ENCODE results near the gene ACBD6. TPM values are rescaled to one million over a fixed set of nuclear protein-coding genes. Genes with fewer than 3 reads are reported as not detected.

The ACBD6 gene
- total RNA-seq, 1 donor: 54.0 TPM

DNA sequence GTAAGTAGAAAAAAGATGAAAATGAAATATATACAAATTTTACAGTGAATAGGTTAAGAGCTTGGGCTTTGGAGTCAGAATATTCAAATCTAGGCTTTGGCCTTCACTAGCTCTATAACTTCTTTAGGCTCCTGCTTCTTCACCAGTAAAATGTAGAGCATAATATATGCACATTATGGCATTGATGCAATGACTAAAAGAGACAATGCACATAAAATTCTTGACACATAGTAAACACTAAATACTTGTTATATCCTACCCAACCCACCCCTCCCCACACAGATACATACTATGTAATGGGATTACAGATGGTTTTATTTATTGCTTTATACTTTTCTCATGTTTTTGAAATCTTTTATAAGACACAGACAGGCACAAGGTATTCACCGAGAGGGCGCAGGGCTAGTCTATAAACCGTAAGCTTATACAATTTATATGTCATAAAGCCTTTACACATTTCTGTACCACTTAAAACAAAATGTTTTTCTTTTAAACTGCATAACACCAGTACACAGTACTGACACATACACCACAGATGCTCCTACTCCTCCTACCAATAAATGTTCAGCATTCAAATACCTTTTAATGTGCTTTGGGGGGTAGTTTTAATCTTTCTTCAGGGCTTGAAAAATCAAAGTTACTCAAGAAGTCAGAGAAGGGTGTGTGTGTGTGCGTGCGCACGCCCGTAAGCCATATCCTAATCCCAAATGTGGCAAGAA is 109.8 kb downstream of the ACBD6 start:
- no peak overlapping the region for H3K4me3 ChIP-seq (ENCODE audit: low read depth, low read length)
- TF ChIP-seq, protein P1, sequence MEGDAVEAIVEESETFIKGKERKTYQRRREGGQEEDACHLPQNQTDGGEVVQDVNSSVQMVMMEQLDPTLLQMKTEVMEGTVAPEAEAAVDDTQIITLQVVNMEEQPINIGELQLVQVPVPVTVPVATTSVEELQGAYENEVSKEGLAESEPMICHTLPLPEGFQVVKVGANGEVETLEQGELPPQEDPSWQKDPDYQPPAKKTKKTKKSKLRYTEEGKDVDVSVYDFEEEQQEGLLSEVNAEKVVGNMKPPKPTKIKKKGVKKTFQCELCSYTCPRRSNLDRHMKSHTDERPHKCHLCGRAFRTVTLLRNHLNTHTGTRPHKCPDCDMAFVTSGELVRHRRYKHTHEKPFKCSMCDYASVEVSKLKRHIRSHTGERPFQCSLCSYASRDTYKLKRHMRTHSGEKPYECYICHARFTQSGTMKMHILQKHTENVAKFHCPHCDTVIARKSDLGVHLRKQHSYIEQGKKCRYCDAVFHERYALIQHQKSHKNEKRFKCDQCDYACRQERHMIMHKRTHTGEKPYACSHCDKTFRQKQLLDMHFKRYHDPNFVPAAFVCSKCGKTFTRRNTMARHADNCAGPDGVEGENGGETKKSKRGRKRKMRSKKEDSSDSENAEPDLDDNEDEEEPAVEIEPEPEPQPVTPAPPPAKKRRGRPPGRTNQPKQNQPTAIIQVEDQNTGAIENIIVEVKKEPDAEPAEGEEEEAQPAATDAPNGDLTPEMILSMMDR (IDR thresholded peaks at IDR 0.05; ENCODE audit: insufficient read depth, low read length): no peak
- DNase-seq (ENCODE audit: low read depth): no peak

GRCh38 chr1:180392020-180392419 is 110.4 kb downstream of the ACBD6 start:
- H3K4me3 ChIP-seq (ENCODE audit: low read depth, low read length): no peak overlapping the region
- DNase-seq (ENCODE audit: low read depth): no peak
- TF ChIP-seq, protein P1 (IDR thresholded peaks at IDR 0.05; ENCODE audit: insufficient read depth, low read length): no peak

- TF ChIP-seq, protein P1 (IDR thresholded peaks at IDR 0.05; ENCODE audit: insufficient read depth, low read length): no peak
- no peak overlapping the region for H3K4me3 ChIP-seq (ENCODE audit: low read depth, low read length)
- no peak for DNase-seq (ENCODE audit: low read depth)
Measured at GRCh38 chr1:180387413-180387812, 115.0 kb downstream of the ACBD6 start.

DNA sequence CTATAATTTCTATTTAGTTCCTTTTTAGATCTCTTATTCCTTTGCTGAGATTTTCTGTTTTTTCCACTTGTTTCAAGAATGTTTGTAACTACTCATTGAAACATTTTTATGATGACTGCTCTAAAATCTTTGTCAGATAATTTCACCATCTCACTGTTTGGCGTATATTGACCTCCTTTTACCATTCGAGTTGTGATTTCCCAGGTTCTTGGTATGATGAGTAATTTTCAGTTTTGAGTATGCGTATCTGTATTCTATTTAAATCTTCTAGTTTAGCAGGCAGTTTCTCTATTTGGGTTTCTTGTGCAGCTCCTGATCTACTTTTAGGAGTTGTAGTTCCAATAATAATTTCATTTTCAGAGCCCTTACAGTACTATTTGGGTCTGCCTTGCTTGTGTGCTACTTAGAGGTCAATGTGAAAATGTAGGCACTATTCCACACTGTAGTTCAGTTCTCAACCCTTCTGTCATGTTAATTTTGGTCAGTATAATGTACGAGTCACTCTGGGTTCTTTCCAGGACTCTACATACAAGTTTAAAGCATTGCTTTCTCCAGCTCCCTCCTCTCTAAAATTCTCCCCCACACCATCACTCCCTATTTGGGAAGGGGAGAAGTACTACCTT is 115.5 kb downstream of the ACBD6 start:
- DNase-seq (ENCODE audit: low read depth): peak; percentile 7
- no peak overlapping the region for H3K4me3 ChIP-seq (ENCODE audit: low read depth, low read length)
- TF ChIP-seq, protein P1 (IDR thresholded peaks at IDR 0.05; ENCODE audit: insufficient read depth, low read length): no peak

DNA sequence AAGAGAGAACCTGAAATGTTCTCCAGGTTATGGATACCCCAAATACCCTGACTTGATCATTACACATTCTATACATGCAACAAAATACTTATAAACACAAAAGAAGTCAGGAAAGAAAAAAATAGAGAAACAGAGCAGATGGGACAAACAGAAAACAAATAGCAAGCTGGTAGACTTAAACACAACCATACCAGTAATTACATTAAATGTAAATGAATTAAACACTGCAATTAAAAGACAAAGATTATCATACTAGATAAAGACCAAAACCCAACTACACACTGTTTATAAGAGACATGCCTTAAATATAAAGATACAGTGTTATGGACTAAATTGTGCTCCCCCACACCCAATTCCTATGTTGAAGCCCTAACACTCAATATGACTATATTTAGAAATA is 117.2 kb downstream of the ACBD6 start:
- no peak for DNase-seq (ENCODE audit: low read depth)
- TF ChIP-seq, protein P1 (IDR thresholded peaks at IDR 0.05; ENCODE audit: insufficient read depth, low read length): no peak
- no peak overlapping the region for H3K4me3 ChIP-seq (ENCODE audit: low read depth, low read length)

DNA sequence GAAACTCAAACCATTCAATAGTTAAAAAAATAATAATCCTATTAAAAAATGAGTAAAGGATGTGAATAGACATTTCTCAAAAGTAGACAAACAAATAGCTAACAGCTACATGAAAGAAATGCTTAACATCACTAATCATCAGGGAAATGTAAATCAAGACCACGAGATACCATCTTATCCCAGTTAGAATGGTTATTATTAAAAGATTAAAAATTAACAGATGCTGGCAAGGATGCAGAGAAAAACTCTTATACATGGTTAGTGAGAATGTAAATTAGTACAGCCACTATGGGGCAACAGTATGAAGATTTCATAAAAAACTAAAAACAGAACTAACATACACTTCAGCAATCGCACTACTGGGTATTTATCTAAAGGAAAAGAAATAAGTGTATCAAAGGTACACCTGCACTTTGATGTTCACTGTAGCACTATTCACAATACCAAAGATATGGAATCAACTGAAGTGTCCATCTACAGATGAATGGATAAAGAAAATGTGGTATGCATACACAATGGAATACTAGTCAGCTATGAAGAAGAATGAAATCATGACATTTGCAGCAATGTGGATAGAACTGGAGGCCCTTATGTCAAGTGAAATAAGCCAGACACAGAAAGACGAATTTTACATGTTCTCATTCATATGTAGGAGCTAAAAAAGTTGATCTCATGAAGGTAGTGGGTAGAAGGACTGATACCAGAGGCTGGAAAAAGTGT is 117.9 kb downstream of the ACBD6 start:
- DNase-seq (ENCODE audit: low read depth): no peak
- TF ChIP-seq, protein P1 (IDR thresholded peaks at IDR 0.05; ENCODE audit: insufficient read depth, low read length): no peak
- H3K4me3 ChIP-seq (ENCODE audit: low read depth, low read length): no peak overlapping the region
